Fibroblast of lung (primary cell): Measurements from ENCODE around the gene NAALADL1.

Source experiments
- CTCF ChIP-seq, 2 donors: IDR thresholded peaks in 1 of 2; conservative IDR thresholded peaks in 1 of 2; 1 replicate in 1 of 2; 2 replicates in 1 of 2; pipeline ENCODE4 v1.5.1; 2011 to 2012; ENCODE audit warnings: low read length in 2 of 2, control low read depth in 1 of 2, inconsistent platforms in 1 of 2, low read depth in 1 of 2, mild to moderate bottlenecking in 1 of 2
- EZH2 ChIP-seq: IDR thresholded peaks from 2 replicates; pipeline ENCODE4 v1.5.1; 2012; ENCODE audit warnings: low read length, control low read depth, mild to moderate bottlenecking; ENCODE audit errors: missing control alignments

- no peak for TF ChIP-seq CTCF (conservative IDR thresholded peaks at IDR 0.05 in 1 of 2, IDR thresholded peaks at IDR 0.05 in 1 of 2; ENCODE audit: low read depth in 1 of 2, low read length in 2 of 2)
- TF ChIP-seq EZH2, result no peak
Observed at GRCh38 chr11:65065851-65066250, 7.5 kb upstream of the NAALADL1 start.
